IMR-90 (cell line): ENCODE results near the gene SPAG7. TPM values are rescaled to one million over a fixed set of nuclear protein-coding genes. Genes with fewer than 3 reads are reported as not detected.

ENCODE experiments used
- ATAC-seq: fragments of 200-7000 bp; cut with Tn5 transposase; 2 replicates; pipeline ENCODE4 v1.9.1; 2020; ENCODE audit warnings: low read depth, mild to moderate bottlenecking, moderate library complexity
- BruUV-seq: library from RNA; stranded (reverse); fragments of 400-500 nt; replicated peaks from 2 replicates; lab custom pipeline; 2021; lab: Mats Ljungman, UMichigan
- CTCF ChIA-PET: fragments of 300-600 bp; formaldehyde crosslinking; extraction: SDS; loops from one replicate; lab custom pipeline; 2021; ENCODE audit warnings: antibody characterized with exemption; lab: Yijun Ruan, JAX
- POLR2A ChIA-PET: fragments of 300-600 bp; sonication (Branson Sonifier 250); formaldehyde crosslinking; loops from one replicate; lab custom pipeline; 2022; ENCODE audit warnings: antibody characterized with exemption; ENCODE audit not compliant: unreplicated experiment; lab: Charles Lee
- DNase-seq: peaks from one replicate; pipeline ENCODE4 v3.0.0; 2013
- H2AFZ ChIP-seq: replicated peaks from 2 replicates; pipeline ENCODE3; 2013; ENCODE audit warnings: low read length, mild to moderate bottlenecking; ENCODE audit not compliant: poor library complexity
- H2AK5ac ChIP-seq: 2 replicates; pipeline ENCODE4 v1.6.1; 2013; ENCODE audit warnings: low read depth, low read length, inconsistent platforms
- H2AK9ac ChIP-seq: replicated peaks from 2 replicates; pipeline ENCODE3; 2013; ENCODE audit warnings: mild to moderate bottlenecking, low read depth, low read length, moderate library complexity; ENCODE audit not compliant: poor library complexity
- H2BK120ac ChIP-seq: 2 replicates; pipeline ENCODE4 v1.6.1; 2013; ENCODE audit warnings: low read depth, low read length, inconsistent platforms
- H2BK15ac ChIP-seq: 3 replicates; pipeline ENCODE4 v1.6.1; 2013; ENCODE audit warnings: low read depth, low read length, inconsistent platforms
- H2BK20ac ChIP-seq: 2 replicates; pipeline ENCODE4 v1.6.1; 2013; ENCODE audit warnings: low read depth, mild to moderate bottlenecking, inconsistent platforms, low read length, moderate library complexity
- H2BK5ac ChIP-seq: 2 replicates; pipeline ENCODE4 v1.6.1; 2013; ENCODE audit warnings: mild to moderate bottlenecking, low read depth, low read length, inconsistent platforms; ENCODE audit not compliant: poor library complexity, severe bottlenecking
- H3K14ac ChIP-seq: replicated peaks from 2 replicates; pipeline ENCODE4 v1.6.1; 2013; ENCODE audit warnings: low read depth, low read length, inconsistent platforms
- H3K18ac ChIP-seq: 2 replicates; pipeline ENCODE4 v1.6.1; 2013; ENCODE audit warnings: low read depth, low read length, control low read depth
- H3K23ac ChIP-seq: 2 replicates; pipeline ENCODE4 v1.6.1; 2013; ENCODE audit warnings: low read depth, low read length, inconsistent platforms
- H3K27ac ChIP-seq: 2 replicates; pipeline ENCODE4 v1.5.1; 2013; ENCODE audit warnings: mild to moderate bottlenecking, control low read depth, low read length; ENCODE audit not compliant: insufficient read depth
- H3K27me3 ChIP-seq: 2 replicates; pipeline ENCODE4 v1.6.1; 2013; ENCODE audit warnings: low read length; ENCODE audit not compliant: control insufficient read depth, insufficient read depth
- H3K36me3 ChIP-seq: 2 replicates; pipeline ENCODE4 v1.6.1; 2013; ENCODE audit warnings: low read length, mixed read lengths; ENCODE audit not compliant: control insufficient read depth, insufficient read depth
- H3K4ac ChIP-seq: 2 replicates; pipeline ENCODE4 v1.6.1; 2013; ENCODE audit warnings: low read depth, low read length, inconsistent platforms
- H3K4me1 ChIP-seq: 2 replicates; pipeline ENCODE4 v1.6.1; 2013; ENCODE audit warnings: low read length, mixed read lengths; ENCODE audit not compliant: control insufficient read depth, insufficient read depth
- H3K4me2 ChIP-seq: 2 replicates; pipeline ENCODE4 v1.6.1; 2013; ENCODE audit warnings: low read depth, mild to moderate bottlenecking, control low read depth, low read length, moderate library complexity
- H3K4me3 ChIP-seq: 2 replicates; pipeline ENCODE4 v1.5.1; 2013; ENCODE audit warnings: low read depth, mild to moderate bottlenecking, control low read depth, low read length, moderate library complexity; ENCODE audit not compliant: insufficient read depth
- H3K56ac ChIP-seq: 2 replicates; pipeline ENCODE4 v1.6.1; 2013; ENCODE audit warnings: low read length, inconsistent platforms; ENCODE audit not compliant: insufficient read depth; ENCODE audit errors: extremely low read depth
- H3K79me1 ChIP-seq, 2 experiments: 2 replicates each; pipeline ENCODE4 v1.6.1; 2013; ENCODE audit warnings: low read length in 2 of 2, inconsistent platforms in 1 of 2, low read depth in 1 of 2
- H3K9ac ChIP-seq: 2 replicates; pipeline ENCODE4 v1.6.1; 2013; ENCODE audit warnings: low read depth, low read length, control low read depth
- H3K9me1 ChIP-seq: 2 replicates; pipeline ENCODE4 v1.6.1; 2013; ENCODE audit warnings: low read length, inconsistent platforms; ENCODE audit not compliant: insufficient read depth
- H3K9me3 ChIP-seq: 2 replicates; pipeline ENCODE4 v1.6.1; 2013; ENCODE audit warnings: low read length; ENCODE audit not compliant: control insufficient read depth, insufficient read depth
- H4K20me1 ChIP-seq: 2 replicates; pipeline ENCODE4 v1.6.1; 2013; ENCODE audit warnings: low read length, inconsistent platforms; ENCODE audit not compliant: insufficient read depth
- H4K5ac ChIP-seq: 2 replicates; pipeline ENCODE4 v1.6.1; 2013; ENCODE audit warnings: mild to moderate bottlenecking, low read depth, low read length, control low read depth
- H4K8ac ChIP-seq, 2 experiments: 2 replicates each; pipeline ENCODE4 v1.6.1; 2013; ENCODE audit warnings: low read depth in 2 of 2, low read length in 2 of 2, control low read depth in 1 of 2, inconsistent platforms in 1 of 2
- H4K91ac ChIP-seq: 2 replicates; pipeline ENCODE4 v1.6.1; 2013; ENCODE audit warnings: low read depth, low read length, inconsistent platforms; ENCODE audit not compliant: insufficient read depth
- CEBPB ChIP-seq: IDR thresholded peaks from 2 replicates; pipeline ENCODE4 v1.6.1; 2012; ENCODE audit warnings: low read depth, low read length, improper control_type of control experiment
- CHD1 ChIP-seq: IDR thresholded peaks from 2 replicates; pipeline ENCODE4 v1.6.1; 2012; ENCODE audit warnings: low read depth, low read length, improper control_type of control experiment
- CTCF ChIP-seq: conservative IDR thresholded peaks from 2 replicates; pipeline ENCODE4 v1.5.1; 2012; ENCODE audit warnings: mild to moderate bottlenecking, low read depth, low read length, improper control_type of control experiment
- ELK1 ChIP-seq: fragments of 150-350 bp; IDR thresholded peaks from 2 replicates; pipeline ENCODE4 v1.6.1; 2016; ENCODE audit warnings: low read depth, mild to moderate bottlenecking, low read length, moderate library complexity, borderline replicate concordance
- FOS ChIP-seq: fragments of 150-350 bp; IDR thresholded peaks from 2 replicates; pipeline ENCODE4 v1.6.1; 2016; ENCODE audit warnings: low read depth, low read length
- MAFK ChIP-seq: IDR thresholded peaks from 2 replicates; pipeline ENCODE4 v1.6.1; 2012; ENCODE audit warnings: low read depth, low read length, improper control_type of control experiment
- MAZ ChIP-seq: IDR thresholded peaks from 2 replicates; pipeline ENCODE4 v1.6.1; 2012; ENCODE audit warnings: low read depth, mild to moderate bottlenecking, low read length, improper control_type of control experiment, moderate library complexity, borderline replicate concordance
- MXI1 ChIP-seq: IDR thresholded peaks from 2 replicates; pipeline ENCODE4 v1.6.1; 2012; ENCODE audit warnings: low read depth, mild to moderate bottlenecking, low read length, moderate library complexity, borderline replicate concordance
- POLR2A ChIP-seq: IDR thresholded peaks from 2 replicates; pipeline ENCODE4 v1.6.1; 2012; ENCODE audit warnings: mild to moderate bottlenecking, low read depth, low read length
- RFX5 ChIP-seq: IDR thresholded peaks from 2 replicates; pipeline ENCODE4 v1.8.0; 2012; ENCODE audit warnings: low read depth, mild to moderate bottlenecking, low read length, moderate library complexity
- SMC3 ChIP-seq: fragments of 150-350 bp; IDR thresholded peaks from 2 replicates; pipeline ENCODE4 v1.6.1; 2016; ENCODE audit warnings: low read depth, mild to moderate bottlenecking, antibody characterized with exemption, low read length, moderate library complexity
- USF2 ChIP-seq: fragments of 150-350 bp; IDR thresholded peaks from 2 replicates; pipeline ENCODE4 v1.6.1; 2017; ENCODE audit warnings: mild to moderate bottlenecking, antibody characterized with exemption, low read length, low read depth
- WGBS, 2 experiments: methylation state at CpG; one replicate each; pipeline versions ENCODE4 v1.1.5 to v1.1.7; 2013; ENCODE audit warnings: missing lambda C conversion rate in 2 of 2; ENCODE audit not compliant: insufficient read length in 1 of 2; ENCODE audit errors: extremely low coverage in 2 of 2; 5-methylcytosine and 5-hydroxymethylcytosine counted together
- dilution Hi-C: fragments of 300-500 bp; cut with HindIII; formaldehyde crosslinking; loops from one replicate; pipeline ENCODE4 v1.14.3; 2018; ENCODE audit warnings: low sequenced_read_pairs; ENCODE audit not compliant: unreplicated experiment
- in situ Hi-C: fragments of 300-500 bp; cut with MboI; formaldehyde crosslinking; loops from 3 replicates; pipeline ENCODE4 v1.14.3; 2019; ENCODE audit warnings: low sequenced_read_pairs, inconsistent platforms, mixed read lengths
- intact Hi-C: fragments of 100-400 bp; cut with micrococcal nuclease; formaldehyde crosslinking; loops from 2 replicates; pipeline ENCODE4 v1.10.0; 2022
- polyA plus RNA-seq, 3 experiments: library from polyadenylated mRNA; depleted of rRNA; stranded (reverse); fragments of >200 nt; gene quantifications; 2 replicates each; pipeline ENCODE4 v1.2.3, GENCODE V29; 2012; ENCODE audit warnings: low replicate concordance in 1 of 3
- total RNA-seq: library from RNA; depleted of rRNA; stranded (reverse); fragments of >200 nt; gene quantifications from 2 replicates; pipeline ENCODE4 v1.2.3, GENCODE V29; 2012

SPAG7 gene
- total and polyA plus RNA-seq, 2 of the 4 experiments (the other 2 are of a cell fraction), result 50.2 to 108 TPM

GRCh38 chr17:4986403-4986802 is 18.8 kb upstream of the SPAG7 start (continued):
- no peak for TF ChIP-seq ELK1

GRCh38 chr17:4982305-4982704 is 14.7 kb upstream of the SPAG7 start:
- no peak overlapping the region for H2AFZ ChIP-seq
- no peak overlapping the region for H2BK120ac ChIP-seq
- H3K18ac ChIP-seq, result no peak overlapping the region
- H3K4me3 ChIP-seq, result no peak overlapping the region
- H3K27ac ChIP-seq, result no peak overlapping the region
- H3K27me3 ChIP-seq, result no peaks in the 10 kb centered on the region
- intact Hi-C loops (no loop called here), in situ Hi-C loops (no loop called here), dilution Hi-C loops (no loop called here)
- peaks cover 42% of the 10 kb centered on the region for H3K36me3 ChIP-seq
- 50% methylated on average over 1 of the region's 5 CpGs; no CpG with 5 or more reads in 1 of the 2 experiments for WGBS, 2 experiments
- H3K56ac ChIP-seq, result no peak overlapping the region
- H3K4ac ChIP-seq, result no peak overlapping the region
- no peak for DNase-seq
- no peak overlapping the region for H4K5ac ChIP-seq
- H2BK5ac ChIP-seq, result no peak overlapping the region
- no peak overlapping the region for H3K23ac ChIP-seq
- 0 out of 2 replicates have a peak, but pooled peaks cover 9% of the 10 kb centered on the region for H4K20me1 ChIP-seq
- no peaks in the 10 kb centered on the region for H3K9me3 ChIP-seq
- no peak overlapping the region for H2BK15ac ChIP-seq
- CTCF ChIA-PET, result interaction anchor here (0.7 kb wide), 1 partner anchor 25 kb away, joined by 4 read pairs; no protein-coding TSS in a partner anchor
- no peak overlapping the region for H4K8ac ChIP-seq
- H3K4me1 ChIP-seq, result peaks cover 4% of the 10 kb centered on the region; the same call in 1 of the 2 replicates
- no peak for ATAC-seq
- H2AK5ac ChIP-seq, result no peak overlapping the region
- no peak overlapping the region for H2BK20ac ChIP-seq
- H2AK9ac ChIP-seq, result no peak overlapping the region
- no peak overlapping the region for H3K4me2 ChIP-seq
- H3K14ac ChIP-seq, result no peak overlapping the region
- H3K9ac ChIP-seq, result no peak overlapping the region
- peaks cover 3 to 48% of the 10 kb centered on the region in 2 experiments; a peak in 3 of 4 replicates for H3K79me1 ChIP-seq
- H4K91ac ChIP-seq, result no peak overlapping the region
- BruUV-seq, result no TSS peak
- POLR2A ChIA-PET, result no interaction called here
- H3K9me1 ChIP-seq, result peaks cover 20% of the 10 kb centered on the region
- TF ChIP-seq MAZ, result no peak
- no peak for TF ChIP-seq RFX5
- TF ChIP-seq MXI1, result no peak
- TF ChIP-seq POLR2A, result no peak
- no peak for TF ChIP-seq USF2
- TF ChIP-seq CTCF, result no peak
- TF ChIP-seq ELK1, result no peak
- no peak for TF ChIP-seq CEBPB
- no peak for TF ChIP-seq MAFK
- no peak for TF ChIP-seq SMC3
- no peak for TF ChIP-seq CHD1
- no peak for TF ChIP-seq FOS
